ENCODE data around the gene SHB. TPM values are rescaled to one million over a fixed set of nuclear protein-coding genes. Genes with fewer than 3 reads are reported as not detected.

The SHB gene
- total RNA-seq, 2 donors from 2014 or later: 25.2 to 29.3 TPM

- intact Hi-C loops (cut with DNase I): loop anchor here (5.0 kb wide), 1 partner anchor 47 kb away; no protein-coding TSS in a partner anchor
- no peaks in the 10 kb centered on the region for H3K9me3 ChIP-seq
- no peak overlapping the region for H3K4me3 ChIP-seq
- H3K27me3 ChIP-seq: no peaks in the 10 kb centered on the region
- peaks cover 38% of the 10 kb centered on the region for H3K4me1 ChIP-seq
- WGBS, 2 donors: 19 to 28% methylated on average over 6 to 15 of the region's 15 CpGs
- no peaks in the 10 kb centered on the region for H3K36me3 ChIP-seq (replicated peaks in 1 of 2; ENCODE audit: insufficient read depth in 1 of 2, low read depth in 2 of 2)
- ATAC-seq (peak; percentile 47), DNase-seq (peak; percentile 38 to 81 (median 68))
- peak in 1 of 7 experiments; percentile 4 for TF ChIP-seq CTCF (IDR thresholded peaks at IDR 0.05)
- peak in 1 of 3 donors; percentile 16 for TF ChIP-seq POLR2A (IDR thresholded peaks at IDR 0.05)
- H3K27ac ChIP-seq: peak overlapping the region; percentile 42 to 66 (median 50)
Measured at GRCh38 chr9:37994639-37995347, 74.2 kb downstream of the SHB start.

GRCh38 chr9:37992924-37993349 is 76.1 kb downstream of the SHB start:
- ATAC-seq: no peak
- peak overlapping the region in 1 of 4 donors; percentile 66 for H3K27ac ChIP-seq
- TF ChIP-seq CTCF (IDR thresholded peaks at IDR 0.05) (no peak), POLR2A (IDR thresholded peaks at IDR 0.05) (no peak)
- 54 to 67% methylated on average over 8 of the region's 8 CpGs for WGBS, 2 donors
- DNase-seq: peak in 1 of 4 donors; percentile 66
- H3K36me3 ChIP-seq (replicated peaks in 1 of 2; ENCODE audit: insufficient read depth in 1 of 2, low read depth in 2 of 2): no peaks in the 10 kb centered on the region
- H3K27me3 ChIP-seq: no peaks in the 10 kb centered on the region
- intact Hi-C loops (cut with DNase I): loop anchor here (5.0 kb wide), 1 partner anchor 46 kb away; no protein-coding TSS in a partner anchor
- no peaks in the 10 kb centered on the region for H3K9me3 ChIP-seq
- H3K4me1 ChIP-seq: peaks cover 38% of the 10 kb centered on the region
- H3K4me3 ChIP-seq: no peak overlapping the region

GRCh38 chr9:37990404-37991015 is 78.5 kb downstream of the SHB start:
- H3K4me3 ChIP-seq: no peak overlapping the region
- ATAC-seq: no peak
- H3K27ac ChIP-seq: no peak overlapping the region
- 48 to 53% methylated on average over 5 of the region's 5 CpGs for WGBS, 2 donors
- no peak for DNase-seq
- no peaks in the 10 kb centered on the region for H3K36me3 ChIP-seq (replicated peaks in 1 of 2; ENCODE audit: insufficient read depth in 1 of 2, low read depth in 2 of 2)
- TF ChIP-seq CTCF (IDR thresholded peaks at IDR 0.05) (no peak), POLR2A (IDR thresholded peaks at IDR 0.05) (no peak)
- H3K27me3 ChIP-seq: no peaks in the 10 kb centered on the region
- H3K9me3 ChIP-seq: no peaks in the 10 kb centered on the region
- intact Hi-C loops (cut with DNase I): loop anchor here (5.0 kb wide), 1 partner anchor 43 kb away; no protein-coding TSS in a partner anchor
- peaks cover 41% of the 10 kb centered on the region for H3K4me1 ChIP-seq

GRCh38 chr9:37989701-37990100 is 79.3 kb downstream of the SHB start:
- H3K9me3 ChIP-seq: no peaks in the 10 kb centered on the region
- no peak overlapping the region for H3K4me3 ChIP-seq
- intact Hi-C loops (cut with DNase I): loop anchor here (5.0 to 10.0 kb wide), 2 partner anchors 42 to 65 kb away; no protein-coding TSS in a partner anchor
- no peak for DNase-seq
- peak overlapping the region in 2 of 4 donors; percentile 17 to 63 for H3K27ac ChIP-seq
- H3K27me3 ChIP-seq: no peaks in the 10 kb centered on the region
- no peaks in the 10 kb centered on the region for H3K36me3 ChIP-seq (replicated peaks in 1 of 2; ENCODE audit: insufficient read depth in 1 of 2, low read depth in 2 of 2)
- ATAC-seq: no peak
- peaks cover 41% of the 10 kb centered on the region for H3K4me1 ChIP-seq
- 81 to 85% methylated on average over 5 of the region's 5 CpGs for WGBS, 2 donors
- TF ChIP-seq CTCF (IDR thresholded peaks at IDR 0.05): no peak
- no peak for TF ChIP-seq POLR2A (IDR thresholded peaks at IDR 0.05)

All from body of pancreas (tissue), 4 donors.